ENCODE measurements around the gene NACC1. TPM values are rescaled to one million over a fixed set of nuclear protein-coding genes. Genes with fewer than 3 reads are reported as not detected.
A peak's percentile ranks its signal among the peaks of the same experiment; 100 is the strongest.

NACC1 gene
- total and polyA plus RNA-seq, 2 of the 8 experiments (the other 6 are each of a cell fraction or from before 2014, with no cell fraction given), result 234 to 301 TPM

GRCh38 chr19:13150931-13151604 lies 33.0 kb downstream of the NACC1 start:
- H4K5ac ChIP-seq (ENCODE audit: insufficient read length, low read depth, low read length), result peak overlapping the region; percentile 80
- ChIA-PET POLR2A (ENCODE audit: partially characterized antibody) (interaction anchor here (0.6 to 9.6 kb wide), 13 partner anchors 14 to 205 kb away, joined by 3 to 530 read pairs (median 9); partner anchors contain the start of genes NACC1, RAD23A and TRMT1), CTCF (ENCODE audit: partially characterized antibody) (interaction anchor here (2.5 kb wide), 1 partner anchor 14 kb away, joined by 5 read pairs; no protein-coding TSS in a partner anchor)
- no peaks in the 10 kb centered on the region; a peak in 1 of 7 replicates for H3K27me3 ChIP-seq (replicated peaks in 1 of 4; ENCODE audit: control insufficient read depth in 3 of 4, extremely low read depth in 1 of 4, insufficient read depth in 3 of 4, low read length in 3 of 4)
- peak overlapping the region; percentile 29; the same call in 1 of the 2 replicates for H4K8ac ChIP-seq (ENCODE audit: extremely low read depth, insufficient read depth, low read length)
- H3K4me3 ChIP-seq (ENCODE audit: extremely low read depth in 1 of 4, insufficient read depth in 2 of 4, low read depth in 3 of 4, low read length in 4 of 4), result peak overlapping the region; percentile 87 to 97 (median 94)
- peak overlapping the region; percentile 98 for H3K56ac ChIP-seq (replicated peaks; ENCODE audit: insufficient read length, low read depth, low read length)
- no peak overlapping the region for H3K14ac ChIP-seq (ENCODE audit: insufficient read length)
- DNase-seq (ENCODE audit: low read depth in 1 of 2, low spot score in 2 of 2) (peak in 1 of 2 experiments; percentile 58), FAIRE-seq (no peak)
- peaks cover 17 to 46% of the 10 kb centered on the region in 2 experiments for H3K79me2 ChIP-seq (ENCODE audit: control insufficient read depth in 1 of 2, insufficient read depth in 2 of 2, low read length in 2 of 2)
- TF ChIP-seq FOSL1 (IDR thresholded peaks at IDR 0.05; ENCODE audit: insufficient read depth, low read depth, low read length) (no peak), POLR2AphosphoS5 (IDR thresholded peaks at IDR 0.05; ENCODE audit: low read depth, low read length) (0 out of 2 replicates have a peak, but pooled peaks have one; percentile 11)
- no peak overlapping the region for H2AFZ ChIP-seq (ENCODE audit: low read length)
- H3K4me2 ChIP-seq (ENCODE audit: insufficient read depth in 1 of 2, low read depth in 2 of 2, low read length in 2 of 2), result peak overlapping the region; percentile 82 to 91
- H3K79me1 ChIP-seq (ENCODE audit: low read depth, low read length), result peaks cover 8% of the 10 kb centered on the region
- peak overlapping the region; percentile 90 for H2BK12ac ChIP-seq (ENCODE audit: low read depth, low read length)
- 0 out of 2 replicates have a peak overlapping the region, but pooled peaks have one; percentile 81 for H2BK15ac ChIP-seq (ENCODE audit: low read length)
- peak overlapping the region; percentile 98 for H4K91ac ChIP-seq (replicated peaks; ENCODE audit: insufficient read length, low read length)
- H3K4ac ChIP-seq (replicated peaks; ENCODE audit: insufficient read length, low read depth, low read length), result peak overlapping the region; percentile 85
- WGBS, 2 experiments (ENCODE audit: extremely low coverage in 1 of 2, insufficient coverage in 1 of 2, insufficient read length in 1 of 2, insufficient replicate concordance in 2 of 2, low coverage in 1 of 2, low lambda C conversion rate in 2 of 2, missing lambda C conversion rate in 1 of 2), result 3% methylated on average over 33 of the region's 34 CpGs; no CpG with 5 or more reads in 1 of the 2 experiments
- peak overlapping the region; percentile 79 for H3K27ac ChIP-seq (ENCODE audit: low read depth, low read length)
- H3K23ac ChIP-seq (ENCODE audit: insufficient read length), result no peak overlapping the region
- H3K18ac ChIP-seq (ENCODE audit: extremely low read depth, low read length), result peak overlapping the region; percentile 99
- peak overlapping the region; percentile 83 for H2BK120ac ChIP-seq (replicated peaks; ENCODE audit: low read depth, low read length)
- no peak overlapping the region for H2AK5ac ChIP-seq (ENCODE audit: low read depth, low read length)
- peaks cover 23% of the 10 kb centered on the region for H3K23me2 ChIP-seq (ENCODE audit: low read depth, low read length)
- H2BK5ac ChIP-seq (ENCODE audit: low read depth, low read length), result peak overlapping the region; percentile 96
- H3K9me3 ChIP-seq (ENCODE audit: insufficient read depth in 2 of 2, low read depth in 1 of 2, low read length in 1 of 2), result no peaks in the 10 kb centered on the region
- peaks cover 0 to 7% (median 2%) of the 10 kb centered on the region in 4 experiments; a peak in 2 of 8 replicates for H3K36me3 ChIP-seq (ENCODE audit: control insufficient read depth in 2 of 4, insufficient read depth in 4 of 4, low read length in 3 of 4)
- H2BK20ac ChIP-seq (ENCODE audit: low read length), result no peak overlapping the region
- peak overlapping the region; percentile 62 to 86 (median 86) for H3K9ac ChIP-seq (replicated peaks in 1 of 4; ENCODE audit: extremely low read depth in 1 of 4, low read depth in 3 of 4, low read length in 3 of 4)
- peaks cover 7 to 13% of the 10 kb centered on the region in 2 experiments for H4K20me1 ChIP-seq (replicated peaks in 1 of 2; ENCODE audit: control insufficient read depth in 1 of 2, insufficient read depth in 2 of 2, low read length in 2 of 2)
- H3K4me1 ChIP-seq (replicated peaks in 1 of 4; ENCODE audit: control insufficient read depth in 3 of 4, insufficient read depth in 4 of 4, low read length in 3 of 4), result peaks cover 0 to 6% (median 3%) of the 10 kb centered on the region in 4 experiments; a peak in 6 of 7 replicates

Measured in H1 (cell line).